NK-92 (cell line): ENCODE measurements around the gene ARHGAP15.

Source experiments
- DNase-seq: peaks from one replicate; lab custom pipeline; 2025; ENCODE audit not compliant: unreplicated experiment; lab: John Stamatoyannopoulos, UW

Gene ARHGAP15

DNA sequence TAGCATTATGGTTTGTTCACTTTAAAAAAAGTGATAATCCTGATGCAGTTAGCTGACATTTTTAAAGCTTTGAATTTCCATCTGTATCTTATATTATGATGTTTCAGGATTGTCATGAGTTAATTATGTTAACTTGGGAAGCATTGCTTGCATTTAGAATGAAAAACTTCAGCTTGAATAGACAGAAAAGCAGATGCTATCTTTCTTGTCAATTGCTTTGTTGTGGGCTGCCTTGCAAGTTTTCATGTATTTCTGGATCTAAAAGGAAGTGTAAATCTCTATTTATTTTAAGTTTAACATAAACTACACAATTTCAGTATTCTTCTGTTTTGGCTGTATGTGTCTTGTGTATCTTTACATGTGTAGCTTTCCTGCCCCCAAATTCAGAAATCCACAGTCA is 479.5 kb downstream of the ARHGAP15 start:
- DNase-seq: no peak

DNA sequence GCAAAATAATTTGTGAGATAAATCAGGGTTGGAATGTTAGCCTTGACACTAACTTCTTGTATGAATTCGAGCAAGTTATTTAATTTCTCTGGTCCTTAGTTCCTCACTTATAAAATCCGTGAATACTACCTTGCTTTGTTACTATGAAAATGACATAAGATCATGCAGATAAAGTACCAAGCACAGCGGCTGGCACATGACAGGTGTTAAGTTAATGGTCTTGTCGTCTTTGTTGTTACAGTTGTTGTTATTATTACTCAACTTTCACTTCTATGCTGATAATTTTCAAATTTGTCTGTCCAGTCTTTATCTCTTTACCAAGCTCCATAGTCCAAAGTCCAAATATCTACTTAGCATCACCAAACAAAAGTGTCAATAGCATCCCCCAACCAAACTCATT is 482.1 kb downstream of the ARHGAP15 start:
- no peak for DNase-seq

DNA sequence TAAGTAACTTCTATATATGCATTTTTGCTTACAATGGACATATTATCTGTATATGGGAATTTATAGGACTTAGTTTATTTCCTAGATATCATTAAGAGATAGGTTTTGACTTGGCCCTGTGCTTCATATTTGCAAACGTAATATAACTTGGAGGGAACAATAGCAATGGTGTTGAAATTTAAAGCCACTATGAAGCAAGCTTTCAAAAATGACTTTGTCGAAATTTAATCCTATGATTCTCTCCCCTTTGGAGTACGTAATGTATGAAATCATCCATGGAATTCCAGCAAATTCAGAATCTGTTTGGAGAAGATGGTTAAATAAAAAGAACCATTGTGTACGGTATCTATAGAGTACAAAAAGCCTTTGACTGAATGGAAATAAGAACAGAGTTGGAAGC is 486.3 kb downstream of the ARHGAP15 start:
- DNase-seq: no peak

DNA sequence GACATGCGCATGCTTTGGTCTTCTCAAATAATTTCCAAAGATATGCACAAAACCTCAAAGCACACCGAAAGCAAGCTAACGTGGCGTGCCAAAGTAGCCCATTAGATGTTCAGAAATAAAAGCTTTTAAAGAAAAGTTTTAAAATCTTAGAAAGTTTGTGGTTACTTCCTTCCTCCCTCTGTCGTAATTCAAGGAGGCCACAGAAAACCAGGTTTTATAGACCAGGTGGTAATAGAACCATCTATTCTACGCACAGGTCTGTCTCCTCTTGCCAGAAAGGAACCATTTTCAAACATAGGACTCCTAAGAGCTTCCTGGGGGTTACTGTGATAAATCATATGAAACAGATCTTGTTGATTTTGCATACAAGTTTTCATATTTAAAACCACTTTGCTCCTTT is 487.2 kb downstream of the ARHGAP15 start:
- no peak for DNase-seq

DNA sequence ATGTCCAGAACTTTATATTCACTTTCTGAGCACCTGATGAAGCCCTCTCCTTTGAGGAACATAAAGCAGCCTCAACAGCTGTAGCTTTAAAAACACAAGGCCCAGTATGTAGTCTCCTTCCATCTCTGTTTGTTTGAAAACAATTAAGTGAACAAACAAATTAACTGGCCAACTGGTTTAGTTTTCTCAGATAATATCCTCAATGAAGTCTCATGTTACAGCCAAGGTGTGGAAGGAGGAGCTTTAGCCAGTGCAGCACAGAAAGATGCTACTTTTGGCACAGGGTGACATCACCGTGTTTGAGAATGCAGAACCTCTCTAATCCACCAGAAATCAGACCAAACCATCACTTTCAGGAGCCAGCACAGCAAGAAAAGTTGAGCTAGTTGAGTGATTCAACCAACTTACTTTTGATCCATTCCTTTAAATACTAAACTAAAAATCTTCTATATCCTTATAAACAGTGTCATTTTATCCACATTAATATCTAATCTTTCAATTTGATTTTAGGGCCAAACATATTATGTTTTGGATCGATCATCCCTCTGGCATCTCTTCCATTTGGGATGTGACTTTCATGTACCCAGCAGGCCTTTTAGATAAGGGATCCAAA is 488.7 kb downstream of the ARHGAP15 start:
- DNase-seq: no peak

DNA sequence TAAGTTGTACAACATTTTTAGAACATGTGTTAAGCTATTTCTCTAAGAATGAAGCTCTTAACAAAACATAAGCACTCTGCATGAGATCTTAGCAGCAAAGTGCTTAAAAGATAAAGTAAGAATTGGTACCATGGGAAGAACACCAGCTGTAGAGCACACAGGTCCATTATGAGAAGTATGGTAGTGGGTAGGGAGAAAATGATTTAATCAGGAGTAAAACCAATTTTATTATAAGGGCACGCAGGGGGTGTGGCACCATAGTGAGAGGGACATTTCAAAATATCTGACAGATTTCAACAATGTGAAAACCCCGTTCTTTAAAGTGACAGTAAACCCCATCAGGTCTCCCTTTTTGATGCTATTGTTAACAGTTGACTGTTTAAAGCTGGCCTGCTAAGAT is 492.9 kb downstream of the ARHGAP15 start:
- no peak for DNase-seq

DNA sequence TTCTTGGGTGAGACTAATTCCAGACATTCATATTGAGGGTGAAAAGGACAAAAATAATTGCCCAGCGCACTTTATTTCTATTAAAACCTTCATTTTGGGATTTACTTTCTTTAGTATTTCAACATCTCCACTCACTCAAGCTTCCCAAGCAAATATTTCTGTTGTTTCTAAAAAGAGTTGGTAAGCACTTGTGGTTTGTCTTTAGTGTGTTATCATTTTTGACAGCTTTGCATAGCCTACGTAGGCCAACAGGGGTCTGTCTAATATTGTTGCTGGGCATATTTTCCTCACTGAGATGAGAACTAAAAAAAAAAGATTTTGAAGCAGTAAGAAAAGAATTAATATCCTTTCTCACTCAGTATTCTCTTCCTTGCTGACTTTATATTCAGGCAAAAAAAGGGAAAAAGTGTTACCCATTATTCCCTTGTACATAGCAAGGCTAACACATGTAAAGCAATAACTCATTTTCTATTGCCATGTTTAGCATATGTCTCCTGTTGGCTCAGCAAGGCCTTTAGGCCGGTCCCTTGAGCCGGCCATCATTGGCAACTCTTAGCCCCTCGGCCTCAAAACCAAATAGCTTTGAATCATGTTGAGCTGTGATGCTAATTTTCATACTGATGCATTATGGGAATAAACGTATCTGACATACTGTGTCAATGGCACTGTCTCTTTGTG is 494.2 kb downstream of the ARHGAP15 start:
- DNase-seq: no peak

DNA sequence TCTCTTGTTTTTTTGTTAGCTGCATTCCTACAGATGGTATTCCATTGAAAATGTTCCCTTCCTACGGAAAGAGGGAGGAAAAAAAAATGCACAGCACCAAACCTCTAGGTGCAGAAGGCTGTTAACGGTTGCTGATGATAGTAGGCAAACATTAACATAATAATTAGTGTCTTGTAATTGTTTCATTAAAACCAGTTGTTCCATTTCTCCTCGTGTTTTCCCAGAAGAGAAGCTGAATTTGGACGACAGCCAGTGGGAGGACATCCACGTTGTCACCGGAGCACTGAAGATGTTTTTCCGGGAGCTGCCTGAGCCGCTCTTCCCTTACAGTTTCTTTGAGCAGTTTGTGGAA is 494.7 kb downstream of the ARHGAP15 start:
- DNase-seq: no peak

DNA sequence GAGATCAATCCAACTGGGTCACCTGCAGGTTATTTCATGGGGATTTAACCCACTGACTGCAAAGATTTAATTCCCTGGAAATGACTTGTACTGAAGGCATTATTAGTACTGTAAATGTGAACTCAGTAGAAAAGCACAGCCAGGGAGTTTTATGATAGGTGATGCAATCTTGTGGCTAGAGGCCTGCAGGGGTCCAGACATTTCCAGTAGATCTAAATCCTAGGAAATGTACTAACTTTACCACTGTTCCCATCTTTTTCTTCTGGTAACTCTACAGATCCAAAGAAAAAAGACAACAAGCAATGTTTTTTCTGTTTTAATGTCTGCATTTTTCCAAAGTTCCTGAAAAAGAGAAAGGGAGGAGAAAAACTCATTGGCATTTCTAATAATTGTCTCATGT is 500.1 kb downstream of the ARHGAP15 start:
- DNase-seq: no peak

DNA sequence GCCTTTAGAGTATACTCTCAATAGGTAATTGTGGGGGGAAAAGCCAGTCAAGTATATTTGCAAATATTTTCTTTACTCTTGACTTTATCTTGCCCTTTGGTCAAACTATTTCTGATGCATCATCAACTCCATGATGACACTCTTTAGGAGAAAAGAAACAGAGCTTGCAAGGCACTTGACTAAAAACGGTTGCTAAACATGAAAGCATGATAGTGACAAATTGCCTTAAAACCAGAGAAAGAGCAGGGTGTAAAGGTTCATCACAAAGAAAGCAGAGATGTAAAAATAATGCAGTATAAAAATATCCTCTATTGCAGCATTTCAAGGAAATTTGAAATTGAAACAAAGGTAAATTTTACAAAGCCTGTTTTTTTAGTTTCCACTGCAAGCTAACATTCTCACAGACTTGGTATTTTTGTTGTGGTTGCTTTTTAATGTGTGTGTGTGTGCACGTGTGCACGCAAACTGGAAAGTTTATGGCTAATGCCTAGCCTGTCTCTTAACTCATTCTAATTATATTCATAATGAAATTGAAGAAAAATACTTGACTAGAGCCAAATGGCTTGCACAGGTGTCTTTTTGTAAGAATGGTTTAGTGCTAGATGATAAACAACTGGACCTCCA is 503.6 kb downstream of the ARHGAP15 start:
- no peak for DNase-seq

DNA sequence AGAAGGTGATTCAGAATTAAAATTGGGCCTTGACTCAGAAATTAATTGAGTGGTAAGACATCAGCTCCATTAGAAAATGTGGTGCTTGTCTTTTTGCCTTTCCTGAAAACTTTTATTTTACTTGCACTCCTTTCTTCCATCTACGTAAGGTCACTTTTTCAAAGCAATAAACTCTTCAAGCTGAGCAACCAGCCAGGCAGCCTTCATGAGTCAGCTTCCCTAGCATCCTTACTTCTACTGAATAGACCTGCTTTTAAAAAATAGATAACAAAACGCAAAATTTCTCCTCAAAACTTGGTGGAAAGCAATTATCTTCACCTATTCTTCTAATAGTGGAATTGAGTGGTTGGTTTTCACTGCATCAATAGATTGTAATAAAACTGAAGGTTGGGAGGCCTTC is 504.2 kb downstream of the ARHGAP15 start:
- no peak for DNase-seq

DNA sequence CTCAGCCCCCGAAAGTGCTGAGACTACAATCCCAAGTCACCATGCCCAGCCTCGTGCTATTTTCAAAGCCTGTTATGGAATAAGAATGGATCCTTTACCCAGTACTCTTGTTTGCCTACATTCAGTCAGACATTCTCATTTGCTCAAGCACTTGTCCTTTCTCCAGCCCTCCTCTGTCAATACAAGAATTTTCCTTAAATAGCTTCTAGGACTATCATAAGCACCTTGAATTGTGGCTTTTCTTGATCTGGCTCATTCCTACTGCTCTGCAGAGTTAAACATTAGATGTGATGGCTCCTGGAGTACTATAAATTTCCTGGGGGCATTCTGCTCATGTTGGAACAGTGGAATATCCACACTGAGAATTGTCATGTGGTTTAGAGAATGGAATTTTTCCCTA is 506.1 kb downstream of the ARHGAP15 start:
- no peak for DNase-seq

DNA sequence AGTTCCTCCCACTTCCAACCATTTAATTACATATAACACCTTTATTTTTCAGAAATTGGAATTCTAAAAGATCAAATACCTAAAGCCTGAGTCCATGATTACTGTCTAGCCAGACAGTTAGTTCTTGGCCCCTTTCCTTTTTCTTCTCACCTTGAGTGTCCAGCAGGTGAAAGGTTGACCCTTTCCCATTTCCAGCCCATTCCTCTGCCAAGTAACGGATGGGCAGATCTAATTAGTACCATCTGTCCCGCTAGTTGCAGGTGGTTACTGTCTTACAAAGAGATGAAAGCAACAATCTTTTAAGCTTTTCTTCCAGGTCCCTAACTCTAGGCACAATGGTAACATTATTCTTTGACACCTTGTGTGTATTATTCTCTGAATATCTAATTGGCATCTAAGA is 506.7 kb downstream of the ARHGAP15 start:
- no peak for DNase-seq

DNA sequence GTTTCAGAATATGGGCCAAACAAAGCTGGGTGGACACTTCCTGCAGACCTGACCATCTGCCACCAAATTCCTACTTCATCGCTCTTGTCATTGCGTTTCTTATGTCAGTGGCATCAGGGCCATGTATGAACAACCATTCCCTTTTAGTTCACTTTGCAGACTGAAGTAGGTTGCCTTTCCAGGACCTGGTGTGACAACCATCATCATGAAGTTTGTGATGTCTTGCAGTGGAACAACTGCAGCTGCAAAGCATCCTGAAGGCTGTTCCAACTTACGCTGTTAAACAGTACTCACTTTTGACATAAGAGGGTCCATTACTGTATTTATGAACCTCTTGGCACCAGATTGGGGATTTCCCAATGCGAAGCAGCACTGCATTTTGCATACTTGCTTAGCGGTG is 511.6 kb downstream of the ARHGAP15 start:
- DNase-seq: no peak

DNA sequence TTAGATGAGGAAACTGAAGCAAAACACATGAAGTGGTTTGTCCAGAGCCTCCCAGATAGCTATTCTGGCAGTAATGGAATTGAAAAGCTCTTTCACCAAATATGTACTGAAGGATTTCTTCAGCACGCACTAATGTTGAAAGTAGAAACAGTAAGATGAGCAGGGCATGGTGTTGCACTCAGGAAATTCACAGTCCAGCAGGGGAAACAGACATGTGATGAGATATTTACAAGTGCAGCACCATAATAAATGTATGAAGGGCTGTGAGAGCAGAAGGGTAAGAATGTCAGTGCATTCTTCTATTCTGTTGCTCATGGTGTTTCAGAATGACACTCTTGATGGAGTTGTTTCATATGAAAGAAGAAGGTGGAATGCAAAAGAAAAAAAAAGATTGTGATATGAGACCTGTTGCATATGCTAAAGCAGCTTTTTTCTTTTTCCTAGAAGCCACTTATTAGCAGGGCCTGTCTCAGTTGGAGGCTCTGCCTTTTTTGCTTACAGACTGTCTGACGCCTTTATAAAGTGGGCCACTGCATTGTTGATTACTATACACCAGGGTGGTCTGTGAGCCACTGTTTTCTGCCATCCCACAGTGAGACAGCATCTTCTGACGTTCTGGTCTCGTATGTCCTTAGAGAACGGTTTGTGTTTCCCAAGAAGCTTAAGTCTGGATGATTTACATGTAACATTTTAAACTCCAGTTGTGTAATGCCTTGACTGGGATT is 516.9 kb downstream of the ARHGAP15 start:
- no peak for DNase-seq

DNA sequence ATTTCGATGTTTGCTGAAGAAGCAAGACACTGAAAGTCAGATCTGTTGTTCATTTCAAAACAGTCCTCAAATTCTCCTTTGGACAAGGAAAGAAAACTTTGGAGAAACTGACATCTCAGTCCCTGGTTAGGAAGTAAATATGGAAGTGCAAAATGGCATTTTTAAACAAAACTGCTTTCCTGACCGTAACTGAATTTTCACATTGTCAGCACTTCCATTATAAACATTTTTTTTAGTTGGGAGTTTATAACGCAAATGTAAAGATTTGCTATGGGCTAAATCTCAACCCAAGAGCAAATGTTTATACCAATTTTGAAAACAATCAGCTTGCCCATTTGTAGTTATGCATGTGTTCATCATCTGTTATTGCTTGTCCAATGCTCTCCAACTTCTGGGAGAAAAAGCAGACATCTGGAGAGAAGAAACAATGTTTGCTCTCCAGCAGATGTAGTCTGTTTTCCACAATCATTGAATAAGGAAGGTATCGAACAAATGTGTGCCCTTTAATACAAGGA is 520.1 kb downstream of the ARHGAP15 start:
- no peak for DNase-seq

DNA sequence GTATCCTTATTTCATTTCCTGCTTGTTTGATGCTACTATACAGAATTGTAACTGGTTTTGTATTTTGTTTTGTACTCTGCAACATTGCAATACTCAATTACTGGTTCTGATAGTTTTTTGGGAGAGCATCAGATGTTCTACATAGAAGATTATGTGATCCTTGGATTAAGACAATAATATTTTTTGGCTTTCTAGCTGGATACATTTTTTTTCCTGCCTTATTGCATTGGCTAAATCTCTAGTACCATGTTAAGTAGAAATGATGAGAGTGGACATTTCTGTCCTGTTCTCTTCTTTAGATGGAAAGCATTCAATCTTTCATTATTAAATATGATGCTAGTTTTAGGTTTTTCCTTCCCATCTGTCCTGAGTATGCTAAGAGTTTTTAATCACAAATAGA is 523.5 kb downstream of the ARHGAP15 start:
- DNase-seq: no peak

DNA sequence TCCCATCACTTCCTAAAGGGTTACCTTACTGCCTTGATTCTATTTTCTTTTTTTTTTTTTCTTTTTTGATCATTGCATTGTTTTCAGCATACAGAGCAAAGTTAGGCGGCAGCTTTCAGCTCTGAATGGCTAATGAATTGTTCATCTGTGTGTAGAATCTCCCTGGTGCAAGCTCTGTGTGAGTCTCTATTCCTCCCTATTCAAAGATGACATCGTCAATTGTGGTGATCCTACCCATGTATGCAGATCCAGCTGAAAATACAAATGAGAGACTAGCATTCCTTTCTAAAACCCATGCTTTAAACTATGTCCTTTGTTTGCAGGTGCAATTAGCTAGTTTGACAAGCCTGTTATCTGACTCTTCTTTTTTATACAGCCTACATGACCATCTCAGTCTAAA is 539.0 kb downstream of the ARHGAP15 start:
- no peak for DNase-seq

DNA sequence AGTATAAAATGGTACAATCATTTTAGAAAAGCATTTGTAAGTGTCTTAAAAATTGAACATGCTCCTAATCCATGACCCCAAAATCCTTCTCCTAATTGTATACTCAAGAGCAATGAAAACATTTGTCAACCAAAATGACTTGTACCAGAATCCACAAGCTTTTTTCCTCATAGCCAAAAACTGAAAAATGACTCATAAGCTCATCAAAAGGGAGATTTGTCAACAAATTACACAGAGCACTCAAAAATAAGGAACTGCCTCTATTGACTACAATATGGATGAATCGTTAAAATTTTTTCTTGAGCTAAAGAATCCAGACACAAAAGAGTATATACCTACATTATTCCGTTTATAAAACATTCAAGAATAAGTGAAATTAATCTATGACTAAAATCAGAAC is 544.8 kb downstream of the ARHGAP15 start:
- DNase-seq: no peak

DNA sequence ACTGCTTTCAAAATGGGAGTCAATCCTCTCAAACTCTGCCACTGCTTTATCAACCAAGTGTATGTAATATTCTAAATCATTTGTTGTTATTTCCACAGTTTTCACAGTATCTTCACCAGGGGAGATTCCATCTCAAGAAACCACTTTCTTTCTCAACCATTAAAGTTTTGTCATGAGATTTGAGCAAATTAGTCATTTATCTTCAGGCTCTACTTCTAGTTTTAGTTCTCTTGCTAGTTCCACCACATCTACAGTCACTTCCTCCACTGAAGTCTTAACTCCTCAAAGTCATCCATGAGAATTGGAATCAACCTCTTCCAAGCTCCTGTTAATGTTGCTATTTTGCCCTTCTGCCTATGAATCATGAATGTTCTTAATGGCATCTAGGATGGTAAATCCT is 545.8 kb downstream of the ARHGAP15 start:
- no peak for DNase-seq

DNA sequence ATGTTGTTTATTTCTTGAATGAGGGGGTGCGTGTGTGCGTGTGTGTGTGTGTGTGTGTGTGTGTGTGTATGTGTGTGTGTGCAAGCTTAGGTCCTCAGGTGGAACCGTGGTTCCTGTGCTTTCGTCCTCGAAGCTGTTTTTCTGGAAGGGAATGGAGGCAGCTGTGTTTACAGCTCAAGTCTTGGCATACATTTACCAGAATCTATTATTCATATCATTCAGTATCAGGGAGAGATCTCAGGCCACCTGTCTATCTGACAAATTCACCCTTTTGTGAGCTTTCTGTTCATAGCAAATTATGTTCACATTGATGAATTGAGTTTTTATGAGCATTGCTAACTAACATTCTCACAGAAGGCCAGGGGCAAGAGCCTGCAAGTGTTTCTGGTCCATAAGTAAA is 550.4 kb downstream of the ARHGAP15 start:
- no peak for DNase-seq

DNA sequence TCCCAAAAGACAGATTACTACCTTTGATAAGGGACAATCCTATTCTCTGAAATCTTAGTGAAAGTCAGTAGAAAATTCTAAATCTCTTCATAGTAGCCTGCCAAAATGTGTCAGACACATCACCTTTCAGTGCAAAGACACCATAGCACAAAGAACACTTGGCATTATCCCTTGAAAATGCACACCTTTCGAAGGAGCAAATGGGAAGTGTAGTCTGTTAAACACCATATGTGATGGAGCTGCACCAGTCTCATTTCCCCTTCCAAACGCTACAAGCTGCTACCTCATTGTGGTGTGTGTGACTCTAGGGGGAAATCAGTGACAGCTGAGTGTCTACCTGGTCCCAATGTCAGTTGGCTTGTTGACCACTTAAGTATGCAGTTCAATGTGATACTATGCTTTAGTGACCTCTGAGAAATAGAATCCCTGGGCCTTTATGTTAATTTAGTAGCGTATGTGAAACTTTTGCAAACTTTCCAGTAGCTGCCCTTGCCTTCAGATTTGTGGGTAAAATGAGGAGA is 551.7 kb downstream of the ARHGAP15 start:
- DNase-seq: no peak
